Activated CD8-positive, alpha-beta T cell treated with anti-CD3 and anti-CD28 coated beads for 36 hours (primary cell): ENCODE measurements around the gene KREMEN1. TPM values are rescaled to one million over a fixed set of nuclear protein-coding genes. Genes with fewer than 3 reads are reported as not detected.

Experiments used
- ATAC-seq: fragments of 200-7000 bp; cut with Tn5 transposase; one replicate; pipeline ENCODE4 v1.10.0; 2021; ENCODE audit warnings: mild to moderate bottlenecking, moderate library complexity
- CTCF ChIA-PET: fragments of 350-600 bp; sonication (Branson Sonifier 250); formaldehyde crosslinking; loops from one replicate; lab custom pipeline; 2021; ENCODE audit warnings: antibody characterized with exemption; lab: Charles Lee
- POLR2A ChIA-PET: fragments of 350-600 bp; sonication (Branson Sonifier 250); formaldehyde crosslinking; loops from one replicate; lab custom pipeline; 2021; ENCODE audit warnings: antibody characterized with exemption; lab: Charles Lee
- DNase-seq: peaks from one replicate; pipeline ENCODE4 v3.0.0-alpha.2; 2020
- H3K27ac Mint-ChIP-seq: one replicate; pipeline ENCODE4 v1.8.0; 2021; ENCODE audit warnings: mild to moderate bottlenecking, mixed read lengths
- H3K27me3 Mint-ChIP-seq: one replicate; pipeline ENCODE4 v1.8.0; 2021; ENCODE audit warnings: mixed read lengths
- H3K36me3 Mint-ChIP-seq: one replicate; pipeline ENCODE4 v1.8.0; 2021; ENCODE audit warnings: low read depth, mixed read lengths
- H3K4me1 Mint-ChIP-seq: one replicate; pipeline ENCODE4 v1.8.0; 2021; ENCODE audit warnings: low read depth, mixed read lengths
- H3K4me3 Mint-ChIP-seq: one replicate; pipeline ENCODE4 v1.8.0; 2021; ENCODE audit warnings: mild to moderate bottlenecking, moderate library complexity, mixed read lengths
- H3K9me3 Mint-ChIP-seq: one replicate; pipeline ENCODE4 v1.8.0; 2021; ENCODE audit warnings: mixed read lengths
- intact Hi-C: fragments of 100-400 bp; cut with micrococcal nuclease; formaldehyde crosslinking; loops from one replicate; pipeline ENCODE4 v1.10.0; 2022
- total RNA-seq, 2 experiments: library from RNA; stranded (reverse); gene quantifications; one replicate each; pipeline ENCODE4 v1.2.3, GENCODE V29; 2021
- TF ChIP-seq, protein P1 (sequence below): fragments of 200-600 bp; IDR thresholded peaks from one replicate; pipeline ENCODE4 v1.8.0; 2022; ENCODE audit warnings: antibody characterized with exemption, mild to moderate bottlenecking

KREMEN1 gene
- total RNA-seq, 2 experiments from 2014 or later: 0.11 to 0.43 TPM

DNA sequence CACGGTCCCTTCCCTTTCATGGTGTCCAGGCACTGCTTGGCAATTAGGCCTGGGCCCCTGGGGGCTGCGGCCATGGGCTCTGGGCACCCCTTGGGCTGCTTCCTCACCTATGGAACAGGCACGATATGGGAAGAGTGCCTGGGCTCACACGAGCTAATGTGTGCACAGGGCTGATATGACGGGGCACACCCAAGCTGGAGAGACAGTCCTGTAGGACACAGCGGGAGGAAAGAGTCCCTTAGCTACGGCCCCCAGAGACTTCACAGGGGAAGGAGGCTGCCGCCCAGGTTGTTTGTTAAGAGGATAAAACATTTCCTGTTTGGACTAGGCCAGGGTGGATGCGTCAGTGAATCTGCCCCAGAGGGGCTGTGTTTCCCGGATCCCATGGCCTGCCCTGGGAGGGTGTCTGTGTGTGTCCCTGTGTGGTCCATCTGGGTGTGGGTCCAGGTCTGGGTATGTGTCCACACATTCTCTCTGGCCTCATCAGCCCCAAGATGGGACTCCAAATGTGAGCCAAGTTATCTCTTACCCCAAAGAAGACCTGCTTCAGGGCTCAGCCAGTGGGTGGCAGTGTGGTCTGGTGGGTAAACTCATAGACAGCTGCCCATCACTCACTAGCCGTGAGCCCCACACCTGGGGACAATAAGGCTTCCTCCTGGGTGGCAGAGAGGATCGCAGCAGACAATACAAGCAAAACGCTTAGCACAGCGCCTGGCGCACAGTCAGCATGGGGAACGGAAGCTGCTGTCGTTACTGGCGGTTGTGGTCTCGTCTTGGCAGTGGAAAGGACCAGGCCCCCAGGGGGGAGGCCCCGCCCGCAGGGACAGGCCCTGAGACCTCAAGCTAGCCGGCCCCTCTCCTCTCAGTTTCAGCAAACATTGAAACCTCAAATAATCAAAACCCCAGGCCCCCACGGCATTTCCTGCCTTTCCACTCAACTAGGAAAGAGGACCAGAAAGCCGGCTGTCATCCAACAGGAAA is 129.7 kb downstream of the KREMEN1 start:
- peaks cover 25% of the 10 kb centered on the region for H3K4me1 Mint-ChIP-seq
- peaks cover 48% of the 10 kb centered on the region for H3K27me3 Mint-ChIP-seq
- no peaks in the 10 kb centered on the region for H3K36me3 Mint-ChIP-seq
- DNase-seq: peak; percentile 91
- intact Hi-C loops: no loop called here
- H3K27ac Mint-ChIP-seq: peak overlapping the region; percentile 80
- TF ChIP-seq, protein P1, sequence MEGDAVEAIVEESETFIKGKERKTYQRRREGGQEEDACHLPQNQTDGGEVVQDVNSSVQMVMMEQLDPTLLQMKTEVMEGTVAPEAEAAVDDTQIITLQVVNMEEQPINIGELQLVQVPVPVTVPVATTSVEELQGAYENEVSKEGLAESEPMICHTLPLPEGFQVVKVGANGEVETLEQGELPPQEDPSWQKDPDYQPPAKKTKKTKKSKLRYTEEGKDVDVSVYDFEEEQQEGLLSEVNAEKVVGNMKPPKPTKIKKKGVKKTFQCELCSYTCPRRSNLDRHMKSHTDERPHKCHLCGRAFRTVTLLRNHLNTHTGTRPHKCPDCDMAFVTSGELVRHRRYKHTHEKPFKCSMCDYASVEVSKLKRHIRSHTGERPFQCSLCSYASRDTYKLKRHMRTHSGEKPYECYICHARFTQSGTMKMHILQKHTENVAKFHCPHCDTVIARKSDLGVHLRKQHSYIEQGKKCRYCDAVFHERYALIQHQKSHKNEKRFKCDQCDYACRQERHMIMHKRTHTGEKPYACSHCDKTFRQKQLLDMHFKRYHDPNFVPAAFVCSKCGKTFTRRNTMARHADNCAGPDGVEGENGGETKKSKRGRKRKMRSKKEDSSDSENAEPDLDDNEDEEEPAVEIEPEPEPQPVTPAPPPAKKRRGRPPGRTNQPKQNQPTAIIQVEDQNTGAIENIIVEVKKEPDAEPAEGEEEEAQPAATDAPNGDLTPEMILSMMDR: no peak
- H3K9me3 Mint-ChIP-seq: no peaks in the 10 kb centered on the region
- no peak overlapping the region for H3K4me3 Mint-ChIP-seq
- CTCF ChIA-PET: interaction anchor here (0.6 to 4.1 kb wide), 5 partner anchors 8 to 123 kb away, joined by 3 to 19 read pairs (median 5); no protein-coding TSS in a partner anchor
- POLR2A ChIA-PET: interaction anchor here (1.0 kb wide), 1 partner anchor 40 kb away, joined by 3 read pairs; no protein-coding TSS in a partner anchor
- peak; percentile 89 for ATAC-seq

GRCh38 chr22:29203488-29204454 is 130.9 kb downstream of the KREMEN1 start:
- ChIA-PET CTCF (interaction anchor here (0.6 to 4.1 kb wide), 6 partner anchors 9 to 124 kb away, joined by 3 to 19 read pairs (median 4); no protein-coding TSS in a partner anchor), POLR2A (no interaction called here)
- H3K9me3 Mint-ChIP-seq: no peaks in the 10 kb centered on the region
- intact Hi-C loops: no loop called here
- TF ChIP-seq, protein P1: no peak
- peaks cover 51% of the 10 kb centered on the region for H3K27me3 Mint-ChIP-seq
- no peaks in the 10 kb centered on the region for H3K36me3 Mint-ChIP-seq
- DNase-seq (no peak), ATAC-seq (no peak)
- no peak overlapping the region for H3K4me3 Mint-ChIP-seq
- no peak overlapping the region for H3K27ac Mint-ChIP-seq
- peaks cover 25% of the 10 kb centered on the region for H3K4me1 Mint-ChIP-seq

DNA sequence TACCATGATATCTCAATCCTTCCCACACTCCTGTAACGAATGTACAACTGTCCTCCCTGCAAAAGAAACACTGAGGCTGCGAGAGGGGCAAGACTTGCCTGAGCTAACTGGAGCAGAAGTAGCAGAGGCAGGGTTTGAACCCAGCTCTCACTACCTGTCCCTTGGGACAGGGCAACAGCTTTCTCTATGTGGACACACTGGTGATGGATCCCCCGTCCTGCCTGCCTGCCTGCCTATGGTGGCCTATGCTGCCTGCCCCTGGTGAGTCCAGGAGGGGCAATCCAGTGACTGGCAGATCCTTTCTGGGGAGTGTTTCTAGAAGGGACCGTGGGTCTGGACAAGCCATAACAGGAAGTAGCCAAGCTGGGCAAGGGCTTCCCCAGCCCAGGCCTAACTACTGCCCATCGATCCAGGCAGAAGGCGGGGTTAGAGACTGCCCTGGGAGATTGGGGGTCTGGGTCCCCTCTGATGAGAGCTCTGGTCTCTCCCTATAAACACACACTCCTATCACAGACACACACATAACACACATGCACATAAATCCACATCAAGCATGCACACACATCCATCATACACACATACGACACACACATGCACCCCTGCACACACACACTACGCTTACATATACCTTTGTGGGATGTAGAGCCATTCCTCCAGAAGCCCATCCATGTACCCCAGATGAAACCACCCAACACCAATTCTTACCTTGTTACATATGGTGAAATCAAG is 131.8 kb downstream of the KREMEN1 start:
- intact Hi-C loops: no loop called here
- Mint-ChIP-seq H3K4me3 (no peak overlapping the region), H3K27me3 (peaks cover 50% of the 10 kb centered on the region), H3K36me3 (no peaks in the 10 kb centered on the region), H3K4me1 (peaks cover 25% of the 10 kb centered on the region), H3K27ac (no peak overlapping the region), H3K9me3 (no peaks in the 10 kb centered on the region)
- ChIA-PET CTCF (interaction anchor here (1.6 to 4.1 kb wide), 3 partner anchors 41 to 51 kb away, joined by 4 to 19 read pairs (median 12); no protein-coding TSS in a partner anchor), POLR2A (no interaction called here)
- ATAC-seq (no peak), DNase-seq (no peak)
- TF ChIP-seq, protein P1: no peak

DNA sequence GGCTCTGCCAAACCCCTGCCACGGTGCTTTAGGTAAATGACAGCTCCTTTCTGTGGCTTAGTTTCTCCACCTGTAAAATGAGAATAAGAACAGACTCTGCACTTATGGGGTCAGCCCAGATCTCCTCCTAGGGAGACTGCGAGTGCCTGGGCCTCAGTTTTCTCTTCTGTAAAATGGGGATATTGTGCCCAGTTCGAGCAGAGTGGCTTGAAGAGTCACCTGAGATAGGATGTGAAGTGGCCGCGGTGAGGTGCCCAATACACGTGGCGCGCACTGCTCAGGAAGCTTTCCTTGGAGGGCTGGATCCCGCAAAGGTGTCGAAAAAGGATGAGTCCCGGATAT is 132.4 kb downstream of the KREMEN1 start:
- Mint-ChIP-seq H3K27me3 (peaks cover 45% of the 10 kb centered on the region), H3K4me3 (no peak overlapping the region), H3K36me3 (no peaks in the 10 kb centered on the region), H3K27ac (no peak overlapping the region), H3K4me1 (peaks cover 25% of the 10 kb centered on the region), H3K9me3 (no peaks in the 10 kb centered on the region)
- TF ChIP-seq, protein P1: no peak
- ATAC-seq (no peak), DNase-seq (no peak)
- ChIA-PET CTCF (interaction anchor here (1.2 to 4.1 kb wide), 4 partner anchors 20 to 51 kb away, joined by 3 to 19 read pairs (median 8); no protein-coding TSS in a partner anchor), POLR2A (interaction anchor here (0.9 kb wide), 1 partner anchor 24 kb away, joined by 3 read pairs; no protein-coding TSS in a partner anchor)
- intact Hi-C loops: no loop called here
